NCI-H524 treated with DMSO at 0.1 percent for 48 hours (cell line): ENCODE data around the gene LPAR2.
A peak's percentile ranks its signal among the peaks of the same experiment; 100 is the strongest.
"Not testable (repeated sequence)": the region's sequence is repeated elsewhere in the genome, so short reads cannot be mapped to it uniquely, and the experiment has no call there.

ENCODE experiments used
- DNase-seq: peaks from one replicate; lab custom pipeline; 2025; lab: John Stamatoyannopoulos, UW

The LPAR2 gene

GRCh38 chr19:19627621-19628500 lies at the start of gene LPAR2:
Gene LPAR2 (minus strand): TSS chr19:19628220. CDS start chr19:19627275, 945 bp downstream.
- DNase-seq = no peak

GRCh38 chr19:19677579-19677978 lies 49.6 kb upstream of the LPAR2 start:
- DNase-seq = no peak

GRCh38 chr19:19674315-19674714 lies 46.3 kb upstream of the LPAR2 start:
- DNase-seq = no peak

GRCh38 chr19:19672816-19673215 lies 44.8 kb upstream of the LPAR2 start:
- DNase-seq = no peak

- DNase-seq = no peak
Measured at GRCh38 chr19:19670070-19670551, 42.1 kb upstream of the LPAR2 start.

- peak; percentile 84 for DNase-seq
Measured at GRCh38 chr19:19668230-19669012, 40.4 kb upstream of the LPAR2 start, which contains the start of gene ZNF101. Gene ZNF101 (plus strand): TSS chr19:19668839. CDS start chr19:19668964, 125 bp downstream.

- not testable (repeated sequence) for DNase-seq
Measured at GRCh38 chr19:19665420-19665948, 37.5 kb upstream of the LPAR2 start.

GRCh38 chr19:19663256-19664120 lies 35.5 kb upstream of the LPAR2 start, which contains the start of gene ATP13A1:
Gene ATP13A1 (minus strand): TSS chr19:19663676. CDS start chr19:19663666, 10 bp downstream.
- peak; percentile 99 for DNase-seq

GRCh38 chr19:19662871-19663255 lies 34.8 kb upstream of the LPAR2 start:
- no peak for DNase-seq

GRCh38 chr19:19662344-19662743 lies 34.3 kb upstream of the LPAR2 start:
- DNase-seq = no peak

GRCh38 chr19:19661675-19662251 lies 33.7 kb upstream of the LPAR2 start:
- no peak for DNase-seq

- no peak for DNase-seq
Measured at GRCh38 chr19:19661141-19661674, 33.2 kb upstream of the LPAR2 start.

- no peak for DNase-seq
Measured at GRCh38 chr19:19659646-19660245, 31.7 kb upstream of the LPAR2 start.

- DNase-seq = peak; percentile 68
Measured at GRCh38 chr19:19657397-19657783, 29.4 kb upstream of the LPAR2 start.

- DNase-seq = no peak
Measured at GRCh38 chr19:19656451-19657396, 28.7 kb upstream of the LPAR2 start.

GRCh38 chr19:19655641-19656343 lies 27.8 kb upstream of the LPAR2 start:
- DNase-seq = no peak

GRCh38 chr19:19655051-19655594 lies 27.1 kb upstream of the LPAR2 start:
- no peak for DNase-seq

GRCh38 chr19:19654441-19654840 lies 26.4 kb upstream of the LPAR2 start:
- no peak for DNase-seq
